ENCODE data around the gene SPATS2.
A peak's percentile ranks its signal among the peaks of the same experiment; 100 is the strongest.
"Not testable (repeated sequence)": the region's sequence is repeated elsewhere in the genome, so short reads cannot be mapped to it uniquely, and the experiment has no call there.

The SPATS2 gene

DNA sequence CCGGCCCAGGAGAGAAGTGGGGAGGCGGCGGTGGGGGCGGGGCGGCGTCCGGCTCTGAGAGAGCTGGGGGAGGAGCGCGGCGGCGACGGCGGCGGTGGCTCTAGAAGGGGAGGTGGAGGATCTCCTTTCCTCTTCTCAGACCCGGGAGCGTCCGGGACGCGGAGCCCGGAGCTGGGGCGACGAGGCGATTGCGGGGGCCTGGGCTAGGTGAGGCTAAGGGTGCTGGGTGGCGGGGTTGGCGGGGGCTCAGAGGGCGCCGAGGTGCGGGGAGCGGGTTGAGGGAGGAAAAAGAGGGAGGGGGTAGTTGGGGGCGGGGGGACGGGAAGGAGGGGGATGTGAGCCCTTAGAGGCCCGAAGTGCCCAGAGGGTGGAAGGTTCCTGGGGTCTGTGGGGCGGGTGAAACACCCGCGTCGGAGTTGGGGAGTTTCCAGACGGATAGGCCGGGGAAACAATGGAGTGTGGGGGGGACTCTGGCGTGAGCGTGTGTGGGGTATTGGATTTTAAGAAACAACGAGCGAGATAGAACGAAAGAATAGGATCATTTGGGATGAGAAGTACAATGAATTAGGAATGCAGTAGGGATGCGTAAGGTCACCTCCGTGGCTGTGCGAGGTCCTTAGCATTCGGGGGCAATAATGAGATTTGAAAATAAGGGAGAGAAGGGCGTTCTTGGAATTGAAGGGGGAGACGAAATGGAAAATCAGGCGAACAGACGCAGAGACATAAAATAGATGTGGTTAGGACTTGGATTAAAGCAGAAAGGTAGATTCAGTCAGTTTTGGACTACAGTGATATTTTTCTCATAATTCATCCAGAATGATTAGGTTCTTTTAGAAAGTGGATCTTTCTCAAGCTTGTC, at the start of gene SPATS2:
Gene SPATS2 (plus strand): TSS at position 82 of the 859 bp plus-strand sequence. CDS start 93,551 bp downstream, outside the sequence.
- no peak for DNase-seq (ENCODE audit: low read depth)

DNA sequence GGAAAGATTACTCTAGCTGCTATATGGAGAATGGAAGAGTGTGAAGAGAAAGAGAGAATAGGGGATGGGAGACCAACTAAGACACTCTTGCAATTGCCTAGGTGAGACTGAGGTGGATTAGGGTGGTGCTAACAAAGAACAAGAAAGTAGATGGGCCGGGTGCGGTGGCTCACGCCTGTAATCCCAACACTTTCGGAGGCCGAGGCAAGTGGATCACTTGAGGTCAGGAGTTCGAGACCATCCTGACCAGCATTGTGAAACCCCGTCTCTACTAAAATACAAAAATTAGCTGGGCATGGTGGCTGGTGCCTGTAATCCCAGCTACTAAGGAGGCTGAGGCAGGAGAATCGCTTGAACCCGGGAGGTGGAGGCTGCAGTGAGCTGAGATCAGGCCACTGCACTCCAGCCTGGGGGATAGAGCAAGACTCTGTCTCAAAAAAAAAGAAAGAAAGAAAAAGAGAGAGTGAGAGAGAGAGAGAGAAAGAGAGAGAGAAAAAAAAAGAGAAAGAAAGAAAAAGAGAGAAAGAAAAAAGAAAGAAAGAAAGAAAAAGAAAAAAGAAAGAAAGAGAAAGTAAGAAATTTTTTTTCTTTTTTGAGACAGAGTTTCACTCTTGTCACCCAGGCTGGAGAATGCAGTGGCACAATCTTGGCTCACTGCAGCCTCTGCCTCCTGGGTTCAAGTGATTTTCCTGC, 46.7 kb upstream of the SPATS2 start:
- not testable (repeated sequence) for DNase-seq (ENCODE audit: low read depth)

DNA sequence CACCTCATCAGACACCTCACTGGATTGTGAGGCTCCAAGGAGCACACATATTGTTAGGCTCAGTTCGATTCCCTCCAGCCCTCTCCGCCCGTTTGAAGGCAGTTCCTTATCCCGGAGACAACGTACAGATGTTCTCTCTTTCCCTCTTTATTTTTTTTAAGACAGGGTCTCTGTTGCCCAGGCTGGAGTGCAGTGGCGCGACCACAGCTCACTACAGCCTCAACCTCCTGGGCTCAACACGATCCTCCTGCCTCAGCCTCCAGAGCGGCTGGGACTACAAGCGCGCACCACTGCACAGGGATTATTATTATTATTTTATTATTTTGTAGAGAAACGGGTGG, 44.9 kb upstream of the SPATS2 start:
- no peak for DNase-seq (ENCODE audit: low read depth)

DNA sequence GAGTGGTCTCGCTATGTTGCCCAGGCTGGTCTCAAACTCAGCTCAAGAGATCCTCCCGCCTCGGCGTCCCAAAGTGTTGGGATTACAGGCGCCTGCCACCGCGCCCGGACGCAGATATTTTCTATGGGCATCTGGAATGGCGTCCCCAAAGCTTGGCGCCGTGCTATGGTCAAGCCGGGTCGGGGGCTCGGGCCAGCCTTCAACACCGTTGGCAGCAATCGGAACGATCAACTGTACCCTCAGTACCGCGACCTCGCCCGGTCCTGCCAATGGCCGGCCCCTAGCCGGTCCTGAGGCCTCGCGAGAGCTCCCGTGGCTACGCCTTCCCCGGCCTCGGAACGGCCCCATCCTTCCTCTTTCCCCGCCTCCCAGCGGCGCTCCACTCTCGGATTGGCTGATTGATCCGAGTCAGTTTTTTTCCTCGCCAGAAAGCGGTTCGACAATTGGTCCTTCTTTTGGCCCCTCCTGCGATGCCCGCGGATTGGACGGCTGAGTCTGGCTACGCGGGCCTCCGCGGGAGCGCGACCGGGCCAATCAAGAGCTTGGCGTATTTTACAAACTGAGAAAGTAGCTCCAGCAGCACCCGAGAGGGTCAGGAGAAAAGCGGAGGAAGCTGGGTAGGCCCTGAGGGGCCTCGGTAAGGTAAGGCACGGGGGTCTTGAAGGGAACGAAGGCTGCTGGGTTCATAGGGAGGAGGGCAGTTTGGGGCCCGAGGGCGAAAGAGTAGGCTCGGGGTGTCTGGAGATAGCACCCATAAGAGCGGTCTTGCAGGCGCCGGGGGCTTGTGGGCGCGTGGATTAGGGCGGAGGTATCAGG, 44.3 kb upstream of the SPATS2 start, which contains the start of gene TROAP:
Gene TROAP (plus strand): TSS at position 548 of the 816 bp plus-strand sequence. CDS start 354 bp downstream, outside the sequence.
- DNase-seq (ENCODE audit: low read depth) = peak; percentile 96

DNA sequence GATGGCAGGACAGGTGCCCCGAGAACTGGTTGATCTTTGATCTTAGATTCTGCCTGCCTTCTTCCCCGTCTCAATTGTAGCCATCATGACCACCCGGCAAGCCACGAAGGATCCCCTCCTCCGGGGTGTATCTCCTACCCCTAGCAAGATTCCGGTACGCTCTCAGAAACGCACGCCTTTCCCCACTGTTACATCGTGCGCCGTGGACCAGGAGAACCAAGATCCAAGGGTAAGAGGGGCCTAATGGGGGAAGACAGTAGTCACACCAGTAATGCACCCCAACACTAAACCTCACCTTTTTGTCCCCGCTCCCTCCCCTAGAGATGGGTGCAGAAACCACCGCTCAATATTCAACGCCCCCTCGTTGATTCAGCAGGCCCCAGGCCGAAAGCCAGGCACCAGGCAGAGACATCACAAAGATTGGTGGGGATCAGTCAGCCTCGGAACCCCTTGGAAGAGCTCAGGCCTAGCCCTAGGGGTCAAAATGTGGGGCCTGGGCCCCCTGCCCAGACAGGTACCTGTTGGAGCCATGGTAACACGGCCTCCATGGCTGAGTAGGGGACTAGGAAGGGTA, 43.7 kb upstream of the SPATS2 start:
- no peak for DNase-seq (ENCODE audit: low read depth)

DNA sequence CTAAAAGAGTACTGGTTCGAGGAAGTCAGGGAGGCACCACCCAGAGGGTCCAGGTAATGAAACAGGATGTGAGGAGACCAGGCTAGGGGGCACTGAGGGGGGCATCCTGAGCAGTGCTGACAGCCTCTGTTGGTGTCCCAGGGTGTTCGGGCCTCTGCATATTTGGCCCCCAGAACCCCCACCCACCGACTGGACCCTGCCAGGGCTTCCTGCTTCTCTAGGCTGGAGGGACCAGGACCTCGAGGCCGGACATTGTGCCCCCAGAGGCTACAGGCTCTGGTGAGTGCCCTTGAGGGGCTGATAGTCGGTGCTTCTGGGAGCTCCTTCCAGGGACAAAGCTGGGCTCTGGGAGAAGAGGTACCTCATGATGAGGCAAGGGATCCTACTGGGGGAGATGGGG, 41.7 kb upstream of the SPATS2 start:
- no peak for DNase-seq (ENCODE audit: low read depth)

DNA sequence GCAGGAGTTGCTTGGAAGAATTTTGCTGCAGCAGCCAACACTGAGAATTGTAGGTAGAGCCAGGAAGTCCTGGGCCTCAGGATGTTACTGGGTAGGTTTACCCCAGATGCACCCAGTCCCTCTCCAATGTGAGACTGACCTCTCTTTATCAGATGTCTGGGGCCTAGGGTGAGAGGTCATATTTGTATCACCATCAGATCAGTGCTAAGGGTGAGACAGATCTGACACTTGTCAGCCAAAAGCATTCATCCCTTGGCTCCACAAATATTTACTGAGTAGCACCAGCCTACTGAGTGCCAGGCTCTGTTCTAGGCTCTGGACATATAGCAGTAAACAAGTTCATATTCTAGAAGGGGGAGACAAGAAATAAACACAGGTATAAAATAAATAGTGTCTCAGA, 39.9 kb upstream of the SPATS2 start:
- DNase-seq (ENCODE audit: low read depth) = no peak

DNA sequence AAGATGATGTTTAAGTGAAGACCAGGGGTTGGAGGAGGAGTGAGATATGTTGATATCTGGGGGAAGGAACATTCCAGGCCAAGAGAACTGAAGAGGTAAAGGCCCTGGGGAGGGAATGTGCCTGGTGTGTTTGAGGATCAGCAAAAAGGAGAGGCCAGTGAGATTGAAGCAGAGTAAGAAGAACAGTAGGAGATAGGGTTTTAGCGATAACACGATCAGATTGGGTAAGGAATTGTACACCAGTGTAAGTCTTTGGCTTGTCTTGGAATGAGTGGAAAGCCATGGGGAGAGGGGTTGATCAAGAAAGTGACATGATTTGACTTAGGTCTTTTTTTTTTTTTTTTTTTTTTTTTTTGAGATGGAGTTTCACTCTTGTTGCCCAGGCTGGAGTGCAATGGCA, 39.4 kb upstream of the SPATS2 start:
- DNase-seq (ENCODE audit: low read depth) = no peak

DNA sequence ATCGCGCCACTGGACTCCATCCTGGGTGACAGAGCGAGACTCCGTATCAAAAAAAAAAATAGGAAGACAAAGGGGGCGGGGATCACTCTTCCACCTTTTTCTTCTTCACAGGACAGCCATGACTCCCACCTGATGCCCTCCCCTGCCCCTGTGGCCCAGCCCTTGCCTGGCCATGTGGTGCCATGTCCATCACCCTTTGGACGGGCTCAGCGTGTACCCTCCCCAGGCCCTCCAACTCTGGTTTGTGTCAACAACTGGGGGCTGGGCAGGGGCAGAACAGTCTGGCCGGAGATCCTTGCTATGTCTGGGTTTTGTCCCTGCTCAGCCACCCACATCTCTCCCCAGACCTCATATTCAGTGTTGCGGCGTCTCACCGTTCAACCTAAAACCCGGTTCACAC, 38.4 kb upstream of the SPATS2 start:
- DNase-seq (ENCODE audit: low read depth) = no peak

DNA sequence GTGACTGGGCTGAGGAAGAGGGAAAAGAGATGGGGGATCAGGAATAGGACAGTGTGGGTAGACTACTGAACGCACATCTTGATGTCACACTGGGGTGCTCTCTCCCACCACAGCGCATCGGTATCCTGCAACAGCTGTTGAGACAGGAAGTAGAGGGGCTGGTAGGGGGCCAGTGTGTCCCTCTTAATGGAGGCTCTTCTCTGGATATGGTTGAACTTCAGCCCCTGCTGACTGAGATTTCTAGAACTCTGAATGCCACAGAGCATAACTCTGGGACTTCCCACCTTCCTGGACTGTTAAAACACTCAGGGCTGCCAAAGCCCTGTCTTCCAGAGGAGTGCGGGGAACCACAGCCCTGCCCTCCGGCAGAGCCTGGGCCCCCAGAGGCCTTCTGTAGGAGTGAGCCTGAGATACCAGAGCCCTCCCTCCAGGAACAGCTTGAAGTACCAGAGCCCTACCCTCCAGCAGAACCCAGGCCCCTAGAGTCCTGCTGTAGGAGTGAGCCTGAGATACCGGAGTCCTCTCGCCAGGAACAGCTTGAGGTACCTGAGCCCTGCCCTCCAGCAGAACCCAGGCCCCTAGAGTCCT, 37.1 kb upstream of the SPATS2 start:
- no peak for DNase-seq (ENCODE audit: low read depth)

DNA sequence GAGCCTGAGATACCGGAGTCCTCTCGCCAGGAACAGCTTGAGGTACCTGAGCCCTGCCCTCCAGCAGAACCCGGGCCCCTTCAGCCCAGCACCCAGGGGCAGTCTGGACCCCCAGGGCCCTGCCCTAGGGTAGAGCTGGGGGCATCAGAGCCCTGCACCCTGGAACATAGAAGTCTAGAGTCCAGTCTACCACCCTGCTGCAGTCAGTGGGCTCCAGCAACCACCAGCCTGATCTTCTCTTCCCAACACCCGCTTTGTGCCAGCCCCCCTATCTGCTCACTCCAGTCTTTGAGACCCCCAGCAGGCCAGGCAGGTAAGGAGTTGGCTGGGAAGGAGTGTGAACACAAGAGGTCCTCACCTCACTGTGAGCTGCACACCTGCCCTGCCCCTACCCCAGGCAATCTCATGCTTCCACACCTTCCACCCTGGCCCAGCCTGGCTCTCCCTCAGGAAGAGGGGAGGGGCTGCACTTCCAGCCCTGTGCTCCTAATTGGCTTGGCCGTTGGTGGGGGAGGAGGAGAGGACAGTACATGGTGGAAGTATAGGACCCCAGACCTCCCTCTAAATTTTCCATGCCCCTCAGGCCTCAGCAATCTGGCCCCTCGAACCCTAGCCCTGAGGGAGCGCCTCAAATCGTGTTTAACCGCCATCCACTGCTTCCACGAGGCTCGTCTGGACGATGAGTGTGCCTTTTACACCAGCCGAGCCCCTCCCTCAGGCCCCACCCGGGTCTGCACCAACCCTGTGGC, 36.5 kb upstream of the SPATS2 start:
- no peak for DNase-seq (ENCODE audit: low read depth)

DNA sequence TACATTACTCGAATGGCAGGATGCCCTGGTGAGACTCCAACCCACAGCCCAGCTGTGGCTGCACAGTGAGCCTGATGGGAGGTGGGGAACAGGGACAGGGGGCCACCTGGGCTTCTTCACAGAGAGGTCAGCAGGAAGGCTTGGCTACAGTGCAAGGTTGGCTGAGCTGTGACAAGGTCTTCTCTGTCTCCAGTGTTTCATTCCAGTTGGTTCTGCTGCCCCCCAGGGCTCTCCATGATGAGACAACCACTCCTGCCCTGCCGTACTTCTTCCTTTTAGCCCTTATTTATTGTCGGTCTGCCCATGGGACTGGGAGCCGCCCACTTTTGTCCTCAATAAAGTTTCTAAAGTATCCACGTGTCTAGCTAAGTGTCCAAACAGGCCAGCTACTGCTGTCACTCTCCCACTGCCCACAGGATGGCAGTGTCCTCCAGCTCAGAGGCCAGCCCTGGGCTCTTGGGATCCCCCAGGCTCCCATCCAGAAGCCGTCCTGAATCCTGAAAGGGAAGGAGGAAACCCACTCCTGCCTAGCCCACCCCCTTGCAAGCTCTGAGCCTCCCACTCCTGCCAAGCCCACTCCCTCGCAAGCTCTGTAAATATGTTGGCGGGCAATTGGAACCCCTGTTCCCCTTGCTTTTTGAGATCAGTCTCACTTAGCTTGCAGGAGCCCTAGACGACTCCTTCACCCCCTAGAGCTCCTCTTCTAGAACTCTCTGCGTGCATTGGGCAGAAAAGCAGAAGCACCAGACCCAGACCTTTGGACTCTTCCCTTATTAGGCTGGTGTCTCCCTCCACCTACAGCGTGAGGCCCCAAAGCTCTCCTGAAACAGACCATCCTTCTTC, 35.7 kb upstream of the SPATS2 start:
- no peak for DNase-seq (ENCODE audit: low read depth)

DNA sequence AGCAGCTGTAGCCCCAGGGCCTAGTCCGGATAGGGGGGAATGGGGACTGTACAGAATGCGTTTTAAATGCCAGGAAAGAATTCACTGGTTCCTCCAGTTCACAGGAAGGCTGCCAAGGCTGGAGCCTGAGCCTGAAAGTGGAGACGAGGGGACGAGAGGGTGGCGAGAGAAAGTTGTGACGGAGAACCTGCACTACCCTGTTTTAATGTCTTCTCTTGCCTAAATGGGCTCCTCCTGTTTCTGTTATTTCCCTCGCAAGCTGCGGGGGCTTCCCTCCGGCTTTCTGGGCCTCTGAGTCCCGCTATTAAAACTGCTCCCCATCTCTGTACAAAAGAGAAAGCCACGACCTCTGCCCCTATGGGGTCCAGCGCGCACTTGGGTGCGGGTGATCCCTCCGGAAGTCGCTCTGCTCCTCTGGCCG, 34.8 kb upstream of the SPATS2 start:
- no peak for DNase-seq (ENCODE audit: low read depth)

DNA sequence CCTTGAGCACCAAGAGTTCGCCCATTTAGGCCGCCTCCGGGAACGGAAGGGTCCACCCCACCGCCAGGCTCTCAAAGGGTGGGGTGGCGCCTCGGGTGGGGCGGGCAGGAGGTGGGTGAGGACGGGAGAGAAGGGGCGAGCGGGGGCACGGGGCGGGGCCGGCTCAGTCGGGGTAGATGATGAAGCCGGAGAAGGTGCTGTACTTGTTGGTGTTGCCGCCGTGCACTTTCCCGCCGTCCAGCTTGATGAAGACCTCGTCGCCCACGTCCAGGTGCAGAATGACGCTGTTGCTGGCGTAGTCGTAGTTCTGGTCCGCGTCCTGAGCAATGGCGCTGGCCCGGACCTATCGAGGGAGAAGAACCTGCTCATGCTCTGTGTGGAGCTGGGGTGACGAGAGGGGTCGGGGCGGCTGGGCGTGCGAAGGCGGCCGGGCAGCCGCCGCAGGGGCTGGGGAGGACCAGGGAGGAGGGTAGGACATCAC, 34.3 kb upstream of the SPATS2 start:
- DNase-seq (ENCODE audit: low read depth) = no peak

DNA sequence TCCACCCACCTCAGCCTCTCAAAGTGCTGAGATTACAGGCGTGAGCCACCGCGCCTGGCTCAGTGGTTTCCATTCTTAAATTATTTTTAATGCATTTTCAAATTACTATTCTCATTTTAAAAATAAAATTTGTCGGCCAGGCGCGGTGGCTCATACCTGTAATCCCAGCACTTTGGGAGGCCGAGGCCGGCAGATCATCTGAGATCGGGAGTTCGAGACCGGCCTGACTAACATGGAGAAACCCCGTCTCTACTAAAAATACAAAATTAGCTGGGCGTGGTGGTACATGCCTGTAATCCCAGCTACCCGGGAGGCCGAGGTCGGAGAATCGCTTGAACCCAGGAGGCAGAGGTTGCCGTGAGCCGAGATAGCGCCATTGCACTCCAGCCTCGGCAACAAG, 33.5 kb upstream of the SPATS2 start:
- not testable (repeated sequence) for DNase-seq (ENCODE audit: low read depth)

DNA sequence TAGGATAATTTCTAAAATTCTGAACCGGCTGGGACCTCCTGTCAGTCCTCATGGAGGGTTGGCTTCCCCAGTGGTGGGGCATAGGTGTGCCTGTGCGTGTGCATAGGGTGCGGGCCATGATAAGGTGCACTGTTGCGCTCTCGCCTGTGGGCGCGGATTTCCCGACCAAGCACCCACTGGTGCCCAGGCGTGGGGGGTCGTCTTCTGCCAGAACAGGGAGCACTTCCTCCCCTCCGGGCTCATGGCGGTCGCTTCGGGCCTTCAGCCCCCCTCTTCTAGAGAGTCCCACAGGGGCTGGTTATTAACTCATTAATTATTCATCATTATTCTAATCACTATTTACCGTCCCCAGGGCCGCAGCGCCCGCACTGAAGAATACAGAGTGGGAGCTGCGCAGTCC, 33.0 kb upstream of the SPATS2 start:
- no peak for DNase-seq (ENCODE audit: low read depth)

DNA sequence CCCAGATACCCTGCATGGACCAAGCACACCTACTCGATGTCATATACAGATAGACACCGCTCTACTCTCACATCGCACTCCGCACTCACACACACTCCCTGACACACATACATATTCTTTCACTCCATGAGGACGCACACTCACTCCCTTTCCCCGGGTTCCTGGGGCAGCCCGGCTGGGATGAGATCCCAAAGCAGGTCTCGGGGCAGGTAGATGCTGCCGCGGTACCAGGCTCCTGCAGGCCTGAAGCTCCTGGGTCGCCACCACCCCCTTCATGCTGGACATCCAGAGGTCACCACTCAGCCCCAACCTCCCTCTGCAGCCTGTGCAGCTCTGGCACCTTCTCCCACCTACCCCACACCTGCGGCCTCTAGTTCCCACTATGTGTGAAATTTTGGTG, 32.6 kb upstream of the SPATS2 start:
- no peak for DNase-seq (ENCODE audit: low read depth)

DNA sequence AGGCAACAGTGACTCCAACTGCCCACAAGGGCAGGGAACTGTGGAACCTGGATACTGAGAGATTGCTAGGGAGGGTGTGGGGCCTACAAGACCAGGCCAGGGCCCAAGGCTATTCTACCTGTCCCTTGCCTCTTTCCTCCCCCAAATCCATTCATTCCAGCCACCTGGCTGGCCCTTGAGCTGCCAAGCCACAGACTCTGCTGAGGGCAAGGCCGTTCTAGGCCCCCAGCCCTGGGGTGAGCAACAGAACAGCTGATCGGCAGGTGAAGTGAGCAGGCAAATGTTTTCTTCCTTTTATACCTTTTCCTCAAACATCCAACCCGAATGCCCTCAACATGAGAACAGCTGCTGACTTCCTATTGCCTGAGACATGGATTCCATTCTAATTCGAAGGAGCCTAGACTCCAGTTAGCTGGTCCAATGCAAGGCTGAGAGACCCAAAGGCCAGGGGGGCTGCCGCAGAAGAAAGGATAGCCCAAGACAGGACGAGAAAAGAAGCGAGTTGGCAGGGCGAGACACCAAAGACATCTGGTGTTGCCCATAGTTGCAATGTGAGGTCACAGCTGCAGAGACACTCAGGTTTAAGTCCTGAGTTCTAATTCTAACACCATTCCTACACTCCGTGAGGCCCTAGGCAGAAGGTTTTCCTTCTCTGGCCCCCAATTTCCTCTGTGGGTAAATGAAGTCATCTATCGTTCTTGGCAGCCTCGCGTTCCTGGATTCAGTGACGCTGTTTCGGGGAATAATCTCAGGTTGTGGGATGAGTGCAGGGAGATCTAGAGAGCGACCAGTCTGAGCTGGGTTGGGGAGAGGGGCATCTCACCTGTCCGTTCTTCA, 31.9 kb upstream of the SPATS2 start:
- no peak for DNase-seq (ENCODE audit: low read depth)
